HEK293T (cell line): ENCODE data around the gene SUMO3.

Experiments
- CTBP1 ChIP-seq: fragments of 450-650 bp; IDR thresholded peaks from 2 replicates; pipeline ENCODE4 v1.6.1; 2016; ENCODE audit warnings: borderline replicate concordance
- ELF4 ChIP-seq: fragments of 450-650 bp; IDR thresholded peaks from 2 replicates; pipeline ENCODE4 v1.6.1; 2017; ENCODE audit warnings: antibody characterized with exemption
- FOXA1 ChIP-seq: fragments of 450-650 bp; IDR thresholded peaks from 2 replicates; pipeline ENCODE4 v1.6.1; 2016; ENCODE audit warnings: mild to moderate bottlenecking
- FOXK2 ChIP-seq: fragments of 450-650 bp; IDR thresholded peaks from 2 replicates; pipeline ENCODE4 v1.6.1; 2016; ENCODE audit warnings: mild to moderate bottlenecking
- SUZ12 ChIP-seq: fragments of 450-650 bp; IDR thresholded peaks from 2 replicates; pipeline ENCODE4 v1.6.1; 2016; ENCODE audit warnings: mild to moderate bottlenecking

DNA sequence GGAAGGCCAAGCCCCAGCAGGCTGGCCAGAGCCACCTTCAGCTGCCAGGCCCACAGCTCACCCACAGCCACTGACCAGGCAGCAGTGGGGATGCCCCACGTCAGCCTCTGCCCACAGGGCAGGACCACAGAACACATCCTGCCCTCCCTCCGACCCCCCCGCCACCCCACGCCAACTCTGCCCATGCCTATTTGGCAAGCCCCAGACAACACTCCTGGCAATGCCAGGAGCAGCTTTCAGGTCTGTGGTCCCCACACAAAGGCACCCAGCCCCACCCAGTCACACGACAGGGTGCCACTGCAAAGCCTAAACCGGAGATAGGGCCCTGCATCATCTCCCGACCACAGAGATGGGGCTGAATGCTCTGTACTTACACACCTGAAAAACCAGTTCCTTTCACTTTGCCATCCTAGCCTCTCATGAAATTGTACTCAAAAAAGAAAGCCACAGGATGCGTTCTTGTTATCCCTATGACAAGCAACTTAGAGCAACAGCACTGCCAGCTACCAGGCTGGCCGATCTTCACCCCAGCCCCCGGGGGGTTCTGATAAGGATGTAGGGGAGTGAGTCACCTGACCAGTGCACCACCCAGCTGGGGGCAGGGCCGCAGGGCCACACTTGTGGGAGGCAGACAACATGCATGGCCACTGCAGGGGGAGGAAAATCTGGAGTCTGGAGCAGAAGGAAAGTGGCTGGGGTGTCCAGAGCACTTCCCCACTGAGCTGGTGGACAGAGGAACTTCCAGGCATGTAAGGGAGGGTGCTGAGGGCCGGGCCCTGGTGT lies 52.4 kb downstream of the SUMO3 start:
- no peak for TF ChIP-seq CTBP1
- no peak for TF ChIP-seq FOXK2
- no peak for TF ChIP-seq SUZ12
- no peak for TF ChIP-seq ELF4
- TF ChIP-seq FOXA1, result no peak
